ENCODE results near the gene POC1A.

Gene POC1A

GRCh38 chr3:52088445-52089367, 65.5 kb downstream of the POC1A start:
- no peak for DNase-seq (ENCODE audit: low spot score)
- in situ Hi-C loops (cut with MboI; ENCODE audit: low sequenced_read_pairs, unreplicated experiment) = no loop called here
- TF ChIP-seq CTCF (IDR thresholded peaks at IDR 0.05; ENCODE audit: borderline replicate concordance, control extremely low read depth, extremely low read depth, insufficient read depth, missing control alignments) = no peak

- in situ Hi-C loops (cut with MboI; ENCODE audit: low sequenced_read_pairs, unreplicated experiment) = no loop called here
- no peak for DNase-seq (ENCODE audit: low spot score)
- TF ChIP-seq CTCF (IDR thresholded peaks at IDR 0.05; ENCODE audit: borderline replicate concordance, control extremely low read depth, extremely low read depth, insufficient read depth, missing control alignments) = no peak
Measured at GRCh38 chr3:52087731-52088130, 66.5 kb downstream of the POC1A start.

DNA sequence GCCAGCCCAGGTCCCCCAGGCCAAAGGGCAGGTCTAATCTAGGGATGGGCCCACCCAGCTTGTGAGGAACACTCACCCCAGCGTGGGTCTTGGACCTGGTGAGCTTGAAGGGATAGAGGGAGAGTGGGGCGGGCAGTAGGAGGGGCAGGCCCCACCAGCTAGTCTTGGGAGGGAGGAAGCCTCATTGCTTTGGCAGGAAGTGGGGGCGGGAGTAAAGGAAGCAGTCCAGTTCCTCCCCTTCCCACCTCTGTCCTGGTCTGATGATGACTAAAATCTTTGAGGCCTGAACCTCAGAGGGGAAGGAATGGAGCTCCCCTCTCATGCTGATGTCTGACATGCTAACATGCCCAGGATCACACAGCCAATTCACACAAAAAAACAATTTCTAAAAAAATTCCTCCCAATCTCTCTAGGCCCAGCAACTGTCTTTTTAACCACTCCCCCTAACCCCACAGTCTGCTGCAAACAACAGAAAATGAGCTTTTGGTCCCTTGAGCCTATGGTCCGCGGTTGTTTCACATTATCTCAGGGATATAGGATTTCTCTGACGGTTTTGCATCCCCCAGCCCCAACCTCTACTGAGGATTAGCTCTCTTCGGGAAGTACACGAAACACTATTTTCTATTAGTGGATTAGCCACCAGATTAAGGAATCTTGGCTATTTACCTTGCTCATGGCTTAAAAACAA, 67.1 kb downstream of the POC1A start:
- DNase-seq (ENCODE audit: low spot score) = peak; percentile 58
- no peak for TF ChIP-seq CTCF (IDR thresholded peaks at IDR 0.05; ENCODE audit: borderline replicate concordance, control extremely low read depth, extremely low read depth, insufficient read depth, missing control alignments)
- in situ Hi-C loops (cut with MboI; ENCODE audit: low sequenced_read_pairs, unreplicated experiment) = no loop called here

- DNase-seq (ENCODE audit: low spot score) = no peak
- in situ Hi-C loops (cut with MboI; ENCODE audit: low sequenced_read_pairs, unreplicated experiment) = no loop called here
- TF ChIP-seq CTCF (IDR thresholded peaks at IDR 0.05; ENCODE audit: borderline replicate concordance, control extremely low read depth, extremely low read depth, insufficient read depth, missing control alignments) = no peak
Measured at GRCh38 chr3:52086461-52086860, 67.8 kb downstream of the POC1A start.

DNA sequence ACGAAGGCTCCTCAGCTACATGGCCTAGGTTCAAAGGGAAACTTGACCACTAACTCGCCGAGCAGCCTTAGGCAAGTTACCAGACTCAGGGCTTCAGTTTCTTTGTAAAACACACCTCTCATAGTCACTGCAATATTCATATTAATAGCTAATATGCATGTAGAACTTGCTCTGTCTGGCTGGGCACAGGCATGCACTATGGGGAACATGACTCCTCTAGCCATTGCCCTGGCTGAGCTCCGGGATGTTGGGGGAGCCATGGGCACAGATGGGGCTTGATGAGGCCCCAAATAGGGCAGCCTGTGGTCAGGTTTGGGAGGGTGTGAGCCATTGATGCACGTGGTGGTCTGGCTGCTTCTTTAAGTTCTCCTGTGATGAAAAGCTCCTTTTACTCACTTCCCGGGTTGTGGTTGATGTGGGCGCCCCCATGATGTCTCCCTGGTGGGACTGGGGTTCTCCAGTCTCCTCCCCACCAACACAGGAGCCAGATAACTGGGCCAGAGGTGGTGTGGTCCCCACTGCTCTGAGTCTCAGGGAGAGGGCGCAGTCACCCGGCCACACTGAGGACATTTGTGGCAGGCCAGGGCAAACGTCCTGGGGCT, 68.4 kb downstream of the POC1A start:
- in situ Hi-C loops (cut with MboI; ENCODE audit: low sequenced_read_pairs, unreplicated experiment) = no loop called here
- TF ChIP-seq CTCF (IDR thresholded peaks at IDR 0.05; ENCODE audit: borderline replicate concordance, control extremely low read depth, extremely low read depth, insufficient read depth, missing control alignments) = no peak

DNA sequence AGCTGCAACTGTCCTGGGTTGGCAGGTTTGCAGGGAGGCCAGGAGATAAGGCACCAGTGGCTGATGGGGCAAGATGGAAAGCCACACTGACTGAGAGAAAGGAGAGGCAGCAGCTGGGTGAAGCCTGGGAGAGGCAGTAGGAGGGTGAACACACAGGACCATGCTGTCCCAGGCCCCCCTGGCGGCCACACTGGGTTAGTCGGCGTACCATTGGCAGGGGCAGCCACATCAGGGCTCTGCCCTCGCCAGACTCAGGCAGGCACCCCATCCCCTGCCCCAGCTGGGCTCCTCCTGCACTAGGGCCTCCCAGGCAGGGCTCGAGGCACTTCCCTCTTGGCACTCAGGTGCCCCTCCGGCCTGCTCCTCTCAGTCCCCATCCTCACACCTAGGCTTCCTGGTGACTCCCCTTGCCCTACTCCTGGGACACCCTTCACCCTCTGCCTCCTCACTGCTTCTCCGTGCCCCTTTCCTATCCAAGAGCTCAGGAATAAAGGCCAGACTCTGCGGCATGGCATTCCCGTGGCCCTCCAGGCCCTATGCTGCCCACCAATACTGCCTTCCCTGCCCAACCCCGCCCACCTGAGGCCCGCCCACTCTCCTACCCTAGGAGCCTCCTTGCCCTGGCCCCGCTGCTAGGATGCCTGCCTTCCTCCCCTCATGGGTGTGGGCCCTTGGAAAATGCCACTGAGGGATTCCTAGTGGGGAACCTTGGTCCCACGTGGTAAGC, 69.1 kb downstream of the POC1A start:
- in situ Hi-C loops (cut with MboI; ENCODE audit: low sequenced_read_pairs, unreplicated experiment) = no loop called here
- DNase-seq (ENCODE audit: low spot score) = no peak
- no peak for TF ChIP-seq CTCF (IDR thresholded peaks at IDR 0.05; ENCODE audit: borderline replicate concordance, control extremely low read depth, extremely low read depth, insufficient read depth, missing control alignments)

More for the DNA sequence above, 68.4 kb downstream of the POC1A start:
- no peak for DNase-seq (ENCODE audit: low spot score)
